GM19452 (cell line): Measurements from ENCODE around the gene GPR52.
"Not testable (repeated sequence)": the region's sequence is repeated elsewhere in the genome, so short reads cannot be mapped to it uniquely, and the experiment has no call there.

Experiments
- ATAC-seq: cut with Tn5 transposase; IDR thresholded peaks from one replicate; pipeline ENCODE4 v1.9.1; 2021; ENCODE audit not compliant: unreplicated experiment

GPR52 gene

GRCh38 chr1:174447866-174448530 is at the start of gene GPR52:
TSS of gene GPR52 (plus strand) at chr1:174447964. CDS start at chr1:174448112, 148 bp downstream.
- ATAC-seq = no peak

- ATAC-seq = no peak
These were observed 49.5 kb upstream of the GPR52 start for GRCh38 chr1:174398246-174398645.

GRCh38 chr1:174399211-174399610 is 48.6 kb upstream of the GPR52 start:
- ATAC-seq = no peak

GRCh38 chr1:174401075-174401474 is 46.7 kb upstream of the GPR52 start:
- ATAC-seq = no peak

- no peak for ATAC-seq
These were observed 42.5 kb upstream of the GPR52 start for GRCh38 chr1:174405219-174405618.

- no peak for ATAC-seq
These were observed 41.3 kb upstream of the GPR52 start for GRCh38 chr1:174406421-174406820.

- ATAC-seq = no peak
These were observed 40.1 kb upstream of the GPR52 start for GRCh38 chr1:174407665-174408064.

- no peak for ATAC-seq
These were observed 39.6 kb upstream of the GPR52 start for GRCh38 chr1:174408146-174408545.

- not testable (repeated sequence) for ATAC-seq
These were observed 38.0 kb upstream of the GPR52 start for GRCh38 chr1:174409801-174410200.

GRCh38 chr1:174413632-174414031 is 34.1 kb upstream of the GPR52 start:
- no peak for ATAC-seq

GRCh38 chr1:174414203-174414602 is 33.6 kb upstream of the GPR52 start:
- ATAC-seq = no peak

GRCh38 chr1:174415506-174415905 is 32.3 kb upstream of the GPR52 start:
- no peak for ATAC-seq

GRCh38 chr1:174417921-174418320 is 29.8 kb upstream of the GPR52 start:
- no peak for ATAC-seq

- ATAC-seq = no peak
These were observed 22.6 kb upstream of the GPR52 start for GRCh38 chr1:174425121-174425520.

- ATAC-seq = no peak
These were observed 21.6 kb upstream of the GPR52 start for GRCh38 chr1:174426153-174426552.

- no peak for ATAC-seq
These were observed 19.7 kb upstream of the GPR52 start for GRCh38 chr1:174428033-174428432.

- ATAC-seq = no peak
These were observed 19.0 kb upstream of the GPR52 start for GRCh38 chr1:174428739-174429138.

- no peak for ATAC-seq
These were observed 14.3 kb upstream of the GPR52 start for GRCh38 chr1:174433451-174433850.

- ATAC-seq = no peak
These were observed 2.4 kb upstream of the GPR52 start for GRCh38 chr1:174445351-174445750.

GRCh38 chr1:174445817-174446216 is 1.9 kb upstream of the GPR52 start:
- ATAC-seq = no peak

GRCh38 chr1:174448531-174448883 is 743 bp downstream of the GPR52 start:
- no peak for ATAC-seq

GRCh38 chr1:174448974-174449373 is 1.2 kb downstream of the GPR52 start:
- ATAC-seq = no peak

GRCh38 chr1:174451408-174451807 is 3.6 kb downstream of the GPR52 start:
- ATAC-seq = no peak
